Activated CD8-positive, alpha-beta memory T cell treated with anti-CD3 and anti-CD28 coated beads for 36 hours (primary cell): ENCODE measurements around the gene EFNA2. TPM values are rescaled to one million over a fixed set of nuclear protein-coding genes. Genes with fewer than 3 reads are reported as not detected.
"Not testable (repeated sequence)": the region's sequence is repeated elsewhere in the genome, so short reads cannot be mapped to it uniquely, and the experiment has no call there.

Source experiments
- CTCF ChIA-PET: fragments of 350-600 bp; sonication (Branson Sonifier 250); formaldehyde crosslinking; loops from one replicate; lab custom pipeline; 2021; ENCODE audit warnings: antibody characterized with exemption; lab: Charles Lee
- POLR2A ChIA-PET: fragments of 350-600 bp; sonication (Branson Sonifier 250); formaldehyde crosslinking; loops from one replicate; lab custom pipeline; 2021; ENCODE audit warnings: antibody characterized with exemption; lab: Charles Lee
- total RNA-seq, 2 experiments: library from RNA; stranded (reverse); gene quantifications; one replicate each; pipeline ENCODE4 v1.2.3, GENCODE V29; 2021

Gene EFNA2
- total RNA-seq, 2 experiments from 2014 or later: not detected

- CTCF ChIA-PET: no interaction called here
- POLR2A ChIA-PET: no interaction called here
Observed at GRCh38 chr19:1311543-1312091, 25.9 kb downstream of the EFNA2 start.

GRCh38 chr19:1312767-1313694 is 27.4 kb downstream of the EFNA2 start:
- POLR2A ChIA-PET: no interaction called here
- CTCF ChIA-PET: no interaction called here

- ChIA-PET POLR2A (no interaction called here), CTCF (no interaction called here)
Observed at GRCh38 chr19:1313695-1314613, 28.3 kb downstream of the EFNA2 start.

GRCh38 chr19:1315470-1316166 is 29.9 kb downstream of the EFNA2 start:
- ChIA-PET CTCF (interaction anchor here (0.6 to 2.3 kb wide), 5 partner anchors 12 to 401 kb away, joined by 3 to 8 read pairs (median 3); no protein-coding TSS in a partner anchor), POLR2A (no interaction called here)

- ChIA-PET POLR2A (no interaction called here), CTCF (interaction anchor here (2.3 kb wide), 1 partner anchor 37 kb away, joined by 8 read pairs; no protein-coding TSS in a partner anchor)
Observed at GRCh38 chr19:1316466-1316865, 30.8 kb downstream of the EFNA2 start.

GRCh38 chr19:1317274-1318003 is 31.8 kb downstream of the EFNA2 start:
- CTCF ChIA-PET: interaction anchor here (2.3 kb wide), 1 partner anchor 38 kb away, joined by 8 read pairs; no protein-coding TSS in a partner anchor
- POLR2A ChIA-PET: no interaction called here

GRCh38 chr19:1318678-1319471 is 33.2 kb downstream of the EFNA2 start:
- ChIA-PET POLR2A (no interaction called here), CTCF (no interaction called here)

GRCh38 chr19:1320282-1320650 is 34.6 kb downstream of the EFNA2 start:
- CTCF ChIA-PET, POLR2A ChIA-PET: not testable (repeated sequence)

GRCh38 chr19:1321539-1321938 is 35.9 kb downstream of the EFNA2 start:
- POLR2A ChIA-PET: no interaction called here
- CTCF ChIA-PET: no interaction called here

- CTCF ChIA-PET: no interaction called here
Observed at GRCh38 chr19:1322198-1322981, 36.7 kb downstream of the EFNA2 start.

GRCh38 chr19:1324249-1324805 is 38.7 kb downstream of the EFNA2 start:
- ChIA-PET CTCF (interaction anchor here (1.0 kb wide), 1 partner anchor 86 kb away, joined by 4 read pairs; no protein-coding TSS in a partner anchor), POLR2A (interaction anchor here (0.5 kb wide), 1 partner anchor 55 kb away, joined by 3 read pairs; the partner anchor contains the start of gene CIRBP)

More at GRCh38 chr19:1322198-1322981, 36.7 kb downstream of the EFNA2 start:
- POLR2A ChIA-PET: no interaction called here

GRCh38 chr19:1324806-1325567 is 39.3 kb downstream of the EFNA2 start:
- ChIA-PET CTCF (no interaction called here), POLR2A (interaction anchor here (0.5 kb wide), 1 partner anchor 56 kb away, joined by 3 read pairs; the partner anchor contains the start of gene CIRBP)

GRCh38 chr19:1325568-1326294 is 40.1 kb downstream of the EFNA2 start:
- ChIA-PET POLR2A (no interaction called here), CTCF (no interaction called here)

- CTCF ChIA-PET: interaction anchor here (0.7 kb wide), 1 partner anchor 90 kb away, joined by 3 read pairs; no protein-coding TSS in a partner anchor
- POLR2A ChIA-PET: no interaction called here
Observed at GRCh38 chr19:1327125-1327524, 41.5 kb downstream of the EFNA2 start.

- CTCF ChIA-PET, POLR2A ChIA-PET: not testable (repeated sequence)
Observed at GRCh38 chr19:1332208-1332607, 46.5 kb downstream of the EFNA2 start.
